Measurements from ENCODE around the gene MEIKIN. TPM values are rescaled to one million over a fixed set of nuclear protein-coding genes. Genes with fewer than 3 reads are reported as not detected.

The MEIKIN gene
- total RNA-seq, 1 donor from 2014 or later: not detected

DNA sequence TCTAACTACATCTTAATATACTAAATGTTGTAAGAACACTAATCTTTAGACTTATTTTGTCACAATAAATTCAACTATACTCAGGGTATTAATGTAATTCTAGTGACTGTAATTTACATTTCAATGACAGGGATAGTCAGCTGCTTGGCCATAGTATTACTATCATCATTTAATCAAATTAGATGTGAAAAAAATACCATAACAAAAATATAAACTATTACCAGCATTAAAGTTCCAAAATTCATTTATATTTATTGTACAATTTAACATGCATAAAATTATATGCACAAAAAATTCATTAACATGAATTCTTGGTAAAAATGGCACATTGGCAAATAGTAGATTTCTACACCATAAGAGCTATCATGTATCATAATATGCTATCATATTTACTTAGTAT, 177.6 kb downstream of the MEIKIN start:
- TF ChIP-seq, protein P1, sequence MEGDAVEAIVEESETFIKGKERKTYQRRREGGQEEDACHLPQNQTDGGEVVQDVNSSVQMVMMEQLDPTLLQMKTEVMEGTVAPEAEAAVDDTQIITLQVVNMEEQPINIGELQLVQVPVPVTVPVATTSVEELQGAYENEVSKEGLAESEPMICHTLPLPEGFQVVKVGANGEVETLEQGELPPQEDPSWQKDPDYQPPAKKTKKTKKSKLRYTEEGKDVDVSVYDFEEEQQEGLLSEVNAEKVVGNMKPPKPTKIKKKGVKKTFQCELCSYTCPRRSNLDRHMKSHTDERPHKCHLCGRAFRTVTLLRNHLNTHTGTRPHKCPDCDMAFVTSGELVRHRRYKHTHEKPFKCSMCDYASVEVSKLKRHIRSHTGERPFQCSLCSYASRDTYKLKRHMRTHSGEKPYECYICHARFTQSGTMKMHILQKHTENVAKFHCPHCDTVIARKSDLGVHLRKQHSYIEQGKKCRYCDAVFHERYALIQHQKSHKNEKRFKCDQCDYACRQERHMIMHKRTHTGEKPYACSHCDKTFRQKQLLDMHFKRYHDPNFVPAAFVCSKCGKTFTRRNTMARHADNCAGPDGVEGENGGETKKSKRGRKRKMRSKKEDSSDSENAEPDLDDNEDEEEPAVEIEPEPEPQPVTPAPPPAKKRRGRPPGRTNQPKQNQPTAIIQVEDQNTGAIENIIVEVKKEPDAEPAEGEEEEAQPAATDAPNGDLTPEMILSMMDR (conservative IDR thresholded peaks at IDR 0.05): no peak
- H3K27me3 Mint-ChIP-seq (ENCODE audit: low read depth): no peaks in the 10 kb centered on the region
- no peak overlapping the region for H3K27ac Mint-ChIP-seq (ENCODE audit: unreplicated experiment)

DNA sequence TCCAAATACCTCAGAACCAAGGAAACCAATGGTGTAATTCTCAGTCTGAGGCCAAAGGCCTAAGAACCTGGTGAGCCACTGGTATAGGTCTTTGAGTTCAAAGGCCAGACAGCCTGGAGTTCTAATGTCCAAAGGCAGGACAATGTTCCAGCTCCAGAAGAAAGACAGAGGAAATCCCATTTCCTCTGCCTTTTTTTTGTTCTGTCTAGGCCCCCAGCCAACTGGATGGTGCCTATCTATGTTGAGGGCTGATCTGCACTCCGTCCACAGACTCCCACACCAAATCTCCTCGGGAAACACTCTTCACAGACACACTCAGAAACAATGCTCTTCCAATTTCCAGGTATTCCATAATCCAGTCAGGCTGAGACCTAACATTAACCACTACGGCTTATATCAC, 178.8 kb downstream of the MEIKIN start:
- Mint-ChIP-seq H3K9me3 (peaks cover 11% of the 10 kb centered on the region), H3K4me1 (no peaks in the 10 kb centered on the region), H3K27ac (ENCODE audit: unreplicated experiment) (no peak overlapping the region), H3K36me3 (ENCODE audit: low read depth) (peaks cover 30% of the 10 kb centered on the region), H3K27me3 (ENCODE audit: low read depth) (no peaks in the 10 kb centered on the region), H3K4me3 (no peak overlapping the region)
- TF ChIP-seq, protein P1 (conservative IDR thresholded peaks at IDR 0.05): no peak
- no peak for DNase-seq (ENCODE audit: low read depth, low spot score)

More for the DNA sequence above, 177.6 kb downstream of the MEIKIN start:
- H3K4me3 Mint-ChIP-seq: no peak overlapping the region
- peaks cover 2% of the 10 kb centered on the region for H3K9me3 Mint-ChIP-seq
- no peaks in the 10 kb centered on the region for H3K4me1 Mint-ChIP-seq
- peaks cover 23% of the 10 kb centered on the region for H3K36me3 Mint-ChIP-seq (ENCODE audit: low read depth)
- no peak for DNase-seq (ENCODE audit: low read depth, low spot score)

DNA sequence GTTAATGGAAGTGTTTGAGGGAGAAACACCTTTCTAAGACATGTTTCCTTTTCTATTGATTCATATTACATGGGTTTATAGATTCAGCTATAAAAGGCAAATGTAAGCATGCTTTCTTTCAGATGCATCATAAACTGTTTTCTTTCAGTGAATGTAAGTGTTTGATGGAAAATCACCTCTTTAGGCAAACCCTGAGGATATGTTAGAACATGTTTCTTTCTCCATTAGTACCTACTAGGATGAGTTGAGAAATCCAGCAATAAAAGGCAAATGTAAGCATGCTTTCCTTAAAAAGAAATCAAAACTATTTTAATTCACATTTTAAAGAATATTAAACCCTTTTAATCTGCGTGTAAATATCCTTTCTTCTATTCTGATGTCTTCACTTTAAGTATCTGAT, 180.2 kb downstream of the MEIKIN start:
- peaks cover 32% of the 10 kb centered on the region for H3K36me3 Mint-ChIP-seq (ENCODE audit: low read depth)
- H3K27me3 Mint-ChIP-seq (ENCODE audit: low read depth): no peaks in the 10 kb centered on the region
- TF ChIP-seq, protein P1 (conservative IDR thresholded peaks at IDR 0.05): no peak
- no peak overlapping the region for H3K27ac Mint-ChIP-seq (ENCODE audit: unreplicated experiment)
- peaks cover 14% of the 10 kb centered on the region for H3K9me3 Mint-ChIP-seq
- no peaks in the 10 kb centered on the region for H3K4me1 Mint-ChIP-seq
- no peak overlapping the region for H3K4me3 Mint-ChIP-seq
- DNase-seq (ENCODE audit: low read depth, low spot score): no peak

DNA sequence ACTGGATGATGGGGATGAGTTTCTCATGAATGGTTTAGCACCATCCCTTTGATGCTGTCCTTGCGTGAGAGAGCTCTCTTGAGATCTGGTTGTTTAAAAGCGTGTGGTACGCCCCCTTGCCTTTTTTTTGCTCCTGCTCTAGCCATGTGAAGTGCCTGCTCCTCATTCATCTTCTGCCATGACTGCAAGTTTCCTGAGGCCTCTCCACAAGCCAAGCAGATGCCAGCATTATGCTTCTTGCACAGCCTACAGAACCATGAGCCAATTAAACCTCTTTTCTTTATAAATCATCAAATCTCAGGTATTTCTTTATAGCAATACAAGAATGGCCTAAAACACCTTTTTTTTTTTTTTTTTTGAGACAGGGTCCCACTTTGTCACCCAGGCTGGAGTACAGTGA, 181.5 kb downstream of the MEIKIN start:
- Mint-ChIP-seq H3K27ac (ENCODE audit: unreplicated experiment) (no peak overlapping the region), H3K4me3 (no peak overlapping the region), H3K27me3 (ENCODE audit: low read depth) (no peaks in the 10 kb centered on the region), H3K36me3 (ENCODE audit: low read depth) (peaks cover 32% of the 10 kb centered on the region), H3K4me1 (no peaks in the 10 kb centered on the region), H3K9me3 (peaks cover 14% of the 10 kb centered on the region)
- TF ChIP-seq, protein P1 (conservative IDR thresholded peaks at IDR 0.05): no peak
- no peak for DNase-seq (ENCODE audit: low read depth, low spot score)

DNA sequence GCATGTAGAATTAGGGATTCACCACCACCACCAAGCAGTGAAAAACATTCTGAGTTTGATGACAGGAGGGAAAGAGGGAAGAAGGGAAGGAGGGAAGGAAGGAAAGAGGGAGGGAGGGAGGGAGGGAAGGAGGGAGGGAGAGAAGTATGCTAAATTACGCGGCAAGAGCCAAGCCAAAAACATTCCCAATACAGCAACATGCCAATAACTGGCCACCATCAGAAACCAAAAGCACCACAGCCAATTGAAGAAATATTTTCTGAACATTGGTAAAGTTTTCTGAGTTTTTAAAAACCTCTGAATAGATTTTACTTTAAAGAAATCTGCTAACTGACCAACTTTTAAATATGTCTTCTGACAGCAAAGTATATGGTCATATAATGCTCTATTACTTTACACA, 184.7 kb downstream of the MEIKIN start:
- Mint-ChIP-seq H3K27me3 (ENCODE audit: low read depth) (no peaks in the 10 kb centered on the region), H3K4me3 (no peak overlapping the region), H3K9me3 (peaks cover 14% of the 10 kb centered on the region), H3K27ac (ENCODE audit: unreplicated experiment) (no peak overlapping the region), H3K36me3 (ENCODE audit: low read depth) (peaks cover 24% of the 10 kb centered on the region), H3K4me1 (peaks cover 4% of the 10 kb centered on the region)
- no peak for DNase-seq (ENCODE audit: low read depth, low spot score)
- TF ChIP-seq, protein P1 (conservative IDR thresholded peaks at IDR 0.05): no peak

DNA sequence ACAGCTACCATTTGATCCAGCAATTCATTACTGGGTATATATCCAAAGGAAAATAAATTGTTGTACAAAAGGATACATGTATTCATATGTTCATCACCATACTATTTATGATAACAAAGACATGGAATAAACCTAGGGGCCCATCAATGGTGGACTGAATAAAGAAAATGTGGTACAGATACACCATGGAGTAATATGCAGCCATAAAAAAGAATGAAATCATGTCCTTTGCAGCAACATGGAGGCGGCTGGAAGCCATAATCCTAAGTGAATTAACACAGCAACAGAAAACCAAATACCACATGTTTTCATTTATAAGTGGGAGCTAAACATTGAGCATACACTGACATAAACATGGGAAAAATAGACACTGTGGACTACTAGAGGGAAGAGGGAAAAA, 185.8 kb downstream of the MEIKIN start:
- peaks cover 12% of the 10 kb centered on the region for H3K9me3 Mint-ChIP-seq
- H3K27ac Mint-ChIP-seq (ENCODE audit: unreplicated experiment): no peak overlapping the region
- H3K27me3 Mint-ChIP-seq (ENCODE audit: low read depth): no peaks in the 10 kb centered on the region
- TF ChIP-seq, protein P1 (conservative IDR thresholded peaks at IDR 0.05): no peak
- H3K36me3 Mint-ChIP-seq (ENCODE audit: low read depth): peaks cover 17% of the 10 kb centered on the region
- no peak overlapping the region for H3K4me3 Mint-ChIP-seq
- DNase-seq (ENCODE audit: low read depth, low spot score): no peak
- H3K4me1 Mint-ChIP-seq: peaks cover 4% of the 10 kb centered on the region
